ENCODE data around the gene NAV2.
"Not testable (repeated sequence)": the region's sequence is repeated elsewhere in the genome, so short reads cannot be mapped to it uniquely, and the experiment has no call there.

Gene NAV2

DNA sequence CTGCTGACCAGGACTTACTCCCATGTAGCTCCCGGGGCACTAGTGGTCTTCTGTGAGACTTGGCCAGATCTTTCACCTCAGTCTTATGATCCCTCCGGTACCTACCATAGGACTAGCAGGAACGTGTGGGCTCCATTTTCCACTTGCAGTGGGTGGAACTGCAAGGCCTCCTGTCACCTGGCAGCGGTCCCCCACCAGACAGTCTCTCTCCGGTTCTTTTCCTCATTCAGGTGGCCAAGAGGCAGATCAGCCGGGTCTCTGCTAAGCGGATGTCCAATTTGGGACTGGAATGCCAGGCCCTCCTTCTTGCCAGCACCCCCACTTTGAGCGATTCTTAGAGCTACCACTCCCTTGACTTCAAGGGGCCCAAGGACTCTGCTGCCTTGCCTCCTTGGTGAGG, 158.9 kb downstream of the NAV2 start:
- no peak for DNase-seq

DNA sequence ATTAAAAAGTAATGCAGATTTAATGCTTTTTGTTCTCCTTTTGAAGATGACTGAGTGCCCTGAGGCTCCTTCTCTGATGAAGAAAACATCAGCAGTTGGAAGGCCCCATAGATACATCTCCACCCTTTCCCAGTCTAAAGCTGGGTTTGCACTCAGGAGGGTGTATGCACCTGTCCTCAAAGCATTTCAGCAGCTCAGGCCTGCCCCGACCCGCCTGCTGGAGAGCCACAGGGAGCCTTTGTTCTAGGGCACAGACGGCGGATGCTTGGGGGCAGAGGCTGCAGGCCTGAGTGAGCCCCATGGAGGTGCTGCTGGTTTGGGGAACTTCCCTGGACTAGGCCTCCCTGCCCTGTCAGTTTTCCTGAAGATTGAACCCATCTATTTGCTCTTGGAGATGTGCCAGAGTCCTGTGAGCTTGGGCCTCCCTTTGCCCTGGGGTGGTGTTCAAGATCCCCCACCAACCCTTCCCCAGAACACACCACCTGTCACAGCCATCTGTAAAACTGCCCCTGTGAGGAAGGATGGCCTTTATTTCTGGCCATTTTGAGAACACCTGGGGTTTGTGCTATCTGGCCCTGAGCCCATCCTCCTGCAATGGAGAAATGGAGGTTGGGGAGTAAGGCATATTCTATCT, 160.0 kb downstream of the NAV2 start:
- peak; percentile 18 for DNase-seq

DNA sequence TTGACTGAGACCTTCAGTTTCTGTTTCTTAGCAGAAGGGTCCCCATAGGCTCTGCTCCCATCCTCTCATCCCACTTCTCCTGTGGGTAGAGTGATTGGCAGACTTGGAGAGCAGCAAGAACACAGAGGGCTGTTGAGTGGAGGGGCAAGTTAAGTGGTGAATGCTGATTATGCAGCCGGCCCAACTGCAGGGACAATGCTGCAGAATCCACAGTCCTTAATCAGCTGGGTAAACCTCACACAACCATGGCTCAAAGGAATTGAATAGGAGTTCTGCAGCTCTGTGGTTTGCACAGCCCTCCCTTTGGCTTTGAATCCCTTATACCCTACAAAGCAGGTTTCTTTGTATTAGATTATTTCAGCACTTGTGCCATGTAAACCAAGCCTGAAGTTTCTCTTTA, 161.1 kb downstream of the NAV2 start:
- DNase-seq = peak; percentile 11

DNA sequence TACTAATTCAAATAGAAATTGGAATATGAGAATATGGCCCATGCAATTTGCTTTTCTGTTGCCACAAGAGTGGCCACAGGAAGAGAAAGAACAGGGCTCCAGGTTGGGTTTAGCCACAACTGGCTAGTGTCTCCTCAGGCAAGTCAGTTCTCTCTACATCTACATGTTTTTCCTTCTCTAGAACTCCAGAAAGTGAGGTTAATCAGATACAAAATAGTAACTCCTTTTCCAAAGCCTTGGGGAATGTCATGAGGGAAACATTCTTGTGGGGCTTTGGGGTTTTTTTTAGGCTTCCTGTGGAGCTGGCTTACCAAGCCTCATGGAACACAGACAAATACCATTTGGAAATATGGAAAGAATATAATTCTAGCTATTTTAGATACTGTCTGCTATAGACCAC, 161.6 kb downstream of the NAV2 start:
- DNase-seq = no peak

DNA sequence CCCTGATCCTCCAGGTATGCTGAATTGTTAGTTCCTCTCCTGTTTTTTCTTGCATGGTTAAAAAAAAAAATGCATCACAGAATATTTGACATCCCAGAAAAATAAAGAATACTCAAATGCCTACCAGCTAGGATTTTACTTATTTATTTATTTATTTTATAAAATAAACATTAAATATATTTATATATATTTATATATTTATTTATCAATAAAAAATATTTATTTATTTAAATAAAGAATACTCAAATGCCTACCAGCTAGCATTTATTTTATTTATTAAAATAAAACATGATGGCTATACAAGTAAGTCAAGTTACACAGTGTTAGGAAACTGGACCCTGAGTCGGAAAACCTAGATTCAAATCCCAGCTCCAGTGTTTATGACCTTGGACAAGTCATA, 164.1 kb downstream of the NAV2 start:
- DNase-seq = no peak

DNA sequence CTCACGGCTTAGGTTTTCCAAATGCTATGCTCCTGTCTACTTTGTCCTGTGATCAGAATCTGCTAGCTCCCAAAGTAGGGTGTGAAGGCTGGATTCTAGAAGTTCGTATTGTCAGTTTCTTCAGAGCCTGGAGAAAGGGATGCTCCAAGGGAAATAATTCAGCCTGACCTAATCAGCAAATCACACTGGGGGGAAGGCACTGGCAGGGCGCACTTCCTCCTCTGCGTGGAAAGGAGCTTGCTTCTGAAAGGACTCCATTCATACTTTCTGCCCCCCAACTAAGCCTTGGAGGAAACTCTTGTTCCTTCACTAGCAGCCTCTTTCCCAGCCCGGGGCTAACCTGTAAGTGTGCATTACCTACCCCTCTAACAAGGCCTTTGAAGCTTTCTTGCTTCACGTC, 165.9 kb downstream of the NAV2 start:
- no peak for DNase-seq

DNA sequence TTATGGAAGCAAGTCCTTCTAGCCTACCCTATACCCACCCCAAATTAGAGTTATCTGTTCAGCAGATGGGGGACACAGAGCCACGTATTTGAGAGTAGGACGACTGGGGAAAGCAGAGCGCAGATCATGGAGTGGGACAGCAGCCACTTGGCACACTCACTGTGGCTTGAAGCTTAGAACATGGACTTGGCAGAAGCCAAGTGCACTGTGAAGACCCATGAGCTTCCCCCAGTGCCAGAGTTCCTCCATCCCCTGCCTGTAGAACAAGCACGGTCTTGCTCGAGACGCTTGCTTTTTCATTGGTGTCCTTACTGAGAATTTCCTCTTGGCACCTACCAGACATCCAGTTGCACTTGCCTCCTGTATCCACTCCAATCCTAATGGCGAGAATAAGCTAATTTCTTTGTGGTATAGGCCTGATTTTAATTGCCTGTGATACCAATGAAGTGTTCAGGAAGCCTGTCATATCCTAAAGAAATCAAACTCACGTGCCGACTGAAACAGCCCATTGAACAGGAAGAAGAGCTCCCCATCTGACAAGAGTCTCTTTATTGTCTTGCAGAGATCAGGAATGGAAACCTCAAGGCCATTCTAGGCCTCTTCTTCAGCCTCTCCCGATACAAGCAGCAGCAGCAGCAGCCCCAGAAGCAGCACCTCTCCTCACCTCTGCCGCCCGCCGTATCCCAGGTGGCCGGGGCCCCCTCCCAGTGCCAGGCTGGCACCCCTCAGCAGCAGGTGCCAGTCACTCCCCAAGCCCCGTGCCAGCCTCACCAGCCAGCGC, 166.9 kb downstream of the NAV2 start:
- no peak for DNase-seq

DNA sequence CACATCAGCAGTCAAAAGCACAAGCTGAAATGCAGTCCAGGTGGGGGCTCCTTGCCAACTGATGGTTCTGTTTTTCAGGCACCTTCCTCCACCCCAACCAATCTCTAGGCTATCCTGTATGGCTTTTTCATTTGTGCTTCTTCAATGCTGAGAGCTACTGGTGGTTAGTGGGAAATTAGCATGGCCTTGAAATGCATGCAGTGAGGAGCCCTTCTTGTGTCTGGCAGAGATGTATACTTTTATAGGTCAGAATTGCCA, 167.4 kb downstream of the NAV2 start:
- DNase-seq = no peak

DNA sequence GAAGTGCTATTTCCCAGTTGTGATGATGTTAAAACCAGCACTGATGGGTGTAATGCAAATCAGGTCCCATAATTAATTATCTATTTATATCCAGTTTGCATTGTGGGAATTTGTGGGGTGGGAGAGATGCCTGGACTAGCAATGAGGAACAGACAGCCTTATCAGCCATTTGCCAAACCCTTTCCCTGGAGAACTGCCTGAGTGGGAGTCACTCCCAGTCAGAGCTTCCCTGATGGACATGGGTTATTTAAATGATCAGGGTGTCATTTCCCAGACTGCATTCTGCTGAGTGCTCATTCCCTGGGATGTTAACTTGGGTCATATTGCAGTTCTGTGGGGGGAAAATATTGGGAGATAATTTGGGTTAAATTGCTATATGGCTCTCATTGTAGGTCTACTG, 168.5 kb downstream of the NAV2 start:
- DNase-seq = no peak

DNA sequence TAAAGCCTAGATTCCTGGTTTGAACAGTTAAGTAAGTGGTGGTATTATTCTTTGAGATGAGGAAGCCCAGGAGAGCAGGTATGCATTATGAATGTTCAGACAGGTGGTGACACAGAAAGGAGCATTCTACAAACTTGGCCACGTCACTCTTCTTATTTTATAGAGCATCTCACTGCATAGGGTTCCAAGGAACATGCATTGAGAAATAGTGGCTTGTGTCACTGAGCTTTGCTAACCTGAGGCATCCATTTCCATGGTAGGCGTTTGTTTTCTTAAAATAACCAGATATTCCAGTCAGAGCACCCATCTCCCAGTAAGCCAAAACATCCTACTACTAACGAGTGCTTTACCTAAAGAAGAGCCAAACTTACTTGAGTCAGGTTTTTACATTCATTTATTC, 169.7 kb downstream of the NAV2 start:
- no peak for DNase-seq

DNA sequence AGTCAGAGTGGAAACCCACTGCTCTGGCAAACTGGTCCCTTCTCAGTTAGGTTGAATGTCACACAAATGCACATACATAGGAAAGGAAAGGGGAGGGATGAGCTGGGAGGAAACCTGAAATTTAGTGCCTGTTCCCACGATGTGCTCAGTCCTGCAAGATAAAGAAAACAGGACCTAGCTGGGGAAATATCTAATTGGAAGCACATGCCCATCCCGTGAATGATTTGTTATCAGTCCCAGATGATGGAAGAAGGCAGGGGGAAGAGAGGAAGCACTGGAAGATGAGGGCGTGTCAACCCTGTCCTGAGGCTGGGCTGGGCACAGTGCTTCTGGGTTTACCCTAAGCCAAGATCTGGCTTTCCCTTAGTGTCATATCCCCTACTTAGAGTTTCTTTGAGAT, 173.9 kb downstream of the NAV2 start:
- no peak for DNase-seq

DNA sequence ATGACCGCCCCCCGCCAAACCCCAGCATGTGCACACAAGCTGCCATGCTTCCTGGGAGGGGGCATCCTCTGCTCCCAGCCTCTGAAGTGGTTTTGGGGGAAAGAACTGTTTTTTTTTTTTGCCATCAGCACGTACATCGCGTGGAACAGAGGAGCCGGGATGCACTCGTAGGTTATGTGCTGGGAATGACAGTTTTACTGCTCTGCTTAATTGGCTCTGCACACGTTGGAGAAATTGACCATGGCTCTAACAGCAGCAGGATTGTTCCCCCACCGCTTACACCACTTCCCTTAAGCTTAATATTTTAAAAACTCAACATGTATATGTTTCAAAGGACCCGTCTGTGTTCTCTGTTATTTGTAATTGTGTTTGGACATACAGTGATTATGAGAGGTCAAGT, 175.2 kb downstream of the NAV2 start:
- DNase-seq = no peak

DNA sequence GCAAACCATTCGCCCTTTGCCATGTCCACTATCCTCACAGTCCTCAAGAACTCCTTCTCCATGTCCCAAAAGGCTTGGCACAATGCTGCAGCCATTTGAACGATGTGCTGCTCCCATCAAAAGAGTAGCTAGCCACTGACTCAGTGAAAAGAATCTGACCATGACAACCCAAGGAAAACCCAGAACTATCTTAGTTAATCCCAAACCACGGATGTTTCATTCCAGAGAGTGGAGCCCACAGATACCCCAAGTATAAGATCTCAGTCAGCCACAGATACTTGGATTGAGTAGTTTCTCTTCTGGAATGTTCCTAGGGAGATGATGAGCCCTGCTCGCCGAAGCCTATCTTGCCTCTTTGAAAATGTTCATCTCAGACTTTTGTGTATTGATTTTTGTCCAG, 176.9 kb downstream of the NAV2 start:
- DNase-seq = no peak

DNA sequence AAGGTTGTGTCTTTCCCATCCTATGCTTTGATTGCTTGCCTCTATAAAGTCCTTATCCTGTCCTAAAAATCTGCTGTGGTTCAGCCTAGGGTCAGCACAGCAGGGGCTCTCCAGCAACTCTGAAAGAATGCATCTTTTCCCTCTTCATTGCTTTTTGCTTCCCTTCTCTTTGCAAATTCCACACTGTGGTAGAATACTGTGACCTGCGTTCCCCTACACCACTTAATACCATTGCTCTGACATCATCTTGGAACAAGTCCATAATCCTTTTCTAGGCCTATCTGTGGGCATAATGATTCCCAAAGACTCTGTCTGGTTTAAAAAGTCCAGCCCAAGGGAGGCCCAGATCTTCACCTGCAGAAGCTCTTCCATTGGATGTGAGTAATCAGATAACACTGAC, 177.7 kb downstream of the NAV2 start:
- no peak for DNase-seq

DNA sequence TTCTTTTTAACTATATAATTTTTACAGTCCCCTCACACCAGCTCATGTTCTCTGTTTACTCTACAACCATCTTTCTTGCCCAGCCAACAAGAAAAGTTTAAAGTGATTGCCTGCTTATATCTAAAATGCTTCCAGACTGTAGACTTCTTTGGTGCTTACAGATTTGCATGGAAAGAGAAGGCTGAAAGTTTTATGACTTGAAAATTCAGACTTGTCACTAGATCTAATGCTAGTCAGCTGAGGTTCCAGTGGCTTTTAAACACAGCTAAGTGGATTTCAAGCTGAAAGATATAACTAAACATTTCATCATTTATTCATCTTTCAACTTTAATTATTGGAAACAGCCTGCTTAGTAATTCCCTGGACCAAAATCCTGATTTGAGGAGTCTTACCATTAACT, 178.4 kb downstream of the NAV2 start:
- DNase-seq = no peak

DNA sequence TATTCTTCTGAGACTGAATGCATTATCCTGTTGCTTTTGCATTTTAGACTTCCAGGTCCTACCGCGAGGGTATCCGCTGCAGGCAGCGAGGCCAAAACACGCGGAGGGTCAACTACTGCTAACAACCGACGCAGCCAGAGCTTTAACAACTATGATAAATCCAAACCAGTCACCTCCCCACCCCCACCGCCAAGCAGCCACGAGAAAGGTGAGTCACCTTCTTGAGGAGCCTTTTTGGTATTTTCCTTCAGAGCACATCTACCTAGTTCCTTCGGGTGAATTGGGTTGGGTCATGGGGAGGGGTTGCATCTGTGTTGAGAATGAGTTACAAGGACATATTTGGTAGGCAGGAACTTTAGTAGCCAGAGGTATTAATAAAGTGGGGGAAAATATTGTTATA, 179.8 kb downstream of the NAV2 start:
- DNase-seq = no peak

DNA sequence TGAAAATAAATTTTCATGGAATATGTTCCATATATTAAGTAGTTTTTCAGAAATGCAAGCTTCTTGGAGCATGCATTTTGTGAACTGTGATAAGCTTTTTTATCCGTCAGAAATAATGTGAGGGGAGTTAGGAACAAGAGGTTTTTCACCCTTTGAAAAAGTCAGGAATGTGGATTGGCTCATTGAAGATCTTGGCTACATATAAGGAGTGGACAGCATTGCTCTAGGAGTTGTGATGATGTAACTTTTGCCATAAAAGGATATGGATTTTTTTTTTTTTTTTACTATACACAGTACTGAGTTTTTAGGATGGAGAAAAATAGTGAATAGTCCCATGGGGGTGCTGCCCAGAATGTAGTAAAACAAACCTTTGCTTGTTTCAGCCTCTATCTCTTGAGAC, 180.2 kb downstream of the NAV2 start:
- no peak for DNase-seq

DNA sequence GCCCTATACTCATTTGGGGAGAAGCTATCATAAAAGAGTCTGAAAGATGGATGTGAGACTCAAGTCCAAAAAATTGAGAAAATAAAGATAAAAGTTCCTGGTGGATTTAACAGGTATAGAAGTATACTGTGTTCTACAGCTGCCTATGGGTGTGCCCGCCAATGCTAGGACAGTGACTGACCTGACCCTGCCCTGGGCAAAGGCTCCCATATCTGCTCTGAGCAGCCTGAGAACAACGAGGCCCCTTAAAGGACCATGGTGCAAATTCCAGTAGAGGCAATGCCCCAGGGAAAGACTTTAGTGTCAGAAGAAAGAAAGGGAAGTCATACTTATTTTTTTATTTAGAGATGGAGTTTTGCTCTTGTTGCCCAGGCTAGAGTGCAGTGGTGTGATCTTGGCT, 181.8 kb downstream of the NAV2 start:
- DNase-seq = no peak

DNA sequence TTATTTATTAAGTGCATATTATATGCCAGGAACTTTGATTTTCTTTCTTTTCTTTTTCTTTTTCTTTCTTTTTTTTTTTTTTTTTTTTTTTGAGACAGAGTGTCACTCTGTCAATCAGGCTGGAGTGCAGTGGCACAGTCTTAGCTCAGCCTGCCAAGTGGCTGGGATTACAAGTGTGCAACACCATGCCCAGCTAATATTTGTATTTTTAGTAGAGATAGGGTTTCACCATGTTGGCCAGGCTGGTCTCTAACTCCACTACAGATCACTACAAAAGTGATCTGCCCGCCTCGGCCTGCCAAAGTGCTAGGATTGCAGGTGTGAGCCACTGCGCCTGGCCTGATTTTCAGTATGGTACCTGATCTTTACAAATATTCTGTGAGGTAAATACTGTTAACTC, 182.4 kb downstream of the NAV2 start:
- DNase-seq = not testable (repeated sequence)

DNA sequence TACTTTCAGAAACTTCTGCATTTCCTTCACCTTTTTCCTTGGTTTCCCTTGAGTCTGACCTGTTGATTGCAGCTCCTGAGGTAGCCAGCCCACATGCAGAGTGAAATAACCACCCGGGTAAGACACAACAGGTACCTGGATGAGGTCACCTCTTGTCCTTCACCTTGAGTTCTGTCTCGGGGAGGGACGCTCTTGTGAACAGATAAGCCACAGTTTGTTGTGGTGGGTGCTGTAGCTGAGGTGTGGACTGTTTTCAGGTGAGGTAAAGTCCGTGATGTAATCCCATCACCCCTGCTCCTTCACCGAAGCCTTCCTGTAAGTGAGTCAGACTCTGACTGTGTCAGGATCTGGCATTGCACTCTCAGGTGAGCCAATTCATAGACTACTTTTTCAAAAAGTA, 183.1 kb downstream of the NAV2 start:
- no peak for DNase-seq

DNA sequence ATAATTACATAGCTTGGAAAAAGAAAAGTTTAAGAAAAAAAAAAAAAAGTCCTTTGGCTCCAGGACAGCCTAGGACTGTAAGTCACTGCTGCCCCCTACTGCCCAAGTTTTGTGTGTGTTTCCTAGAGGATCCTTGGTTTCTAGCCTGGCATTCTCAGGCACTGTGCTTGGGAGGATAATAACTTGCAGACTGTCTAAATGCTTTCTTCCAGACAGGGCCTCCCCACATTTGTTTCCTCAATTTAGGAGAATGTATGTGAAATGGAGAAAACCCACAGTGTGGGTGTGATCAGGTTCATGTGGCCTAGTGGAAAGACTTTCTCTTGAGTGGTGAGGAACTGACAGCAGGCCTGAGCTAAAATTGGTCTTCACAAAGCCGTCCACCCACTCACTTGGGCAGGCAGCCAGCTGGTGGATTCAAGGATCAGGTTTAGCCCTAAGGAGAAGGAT, 191.0 kb downstream of the NAV2 start:
- DNase-seq = no peak

DNA sequence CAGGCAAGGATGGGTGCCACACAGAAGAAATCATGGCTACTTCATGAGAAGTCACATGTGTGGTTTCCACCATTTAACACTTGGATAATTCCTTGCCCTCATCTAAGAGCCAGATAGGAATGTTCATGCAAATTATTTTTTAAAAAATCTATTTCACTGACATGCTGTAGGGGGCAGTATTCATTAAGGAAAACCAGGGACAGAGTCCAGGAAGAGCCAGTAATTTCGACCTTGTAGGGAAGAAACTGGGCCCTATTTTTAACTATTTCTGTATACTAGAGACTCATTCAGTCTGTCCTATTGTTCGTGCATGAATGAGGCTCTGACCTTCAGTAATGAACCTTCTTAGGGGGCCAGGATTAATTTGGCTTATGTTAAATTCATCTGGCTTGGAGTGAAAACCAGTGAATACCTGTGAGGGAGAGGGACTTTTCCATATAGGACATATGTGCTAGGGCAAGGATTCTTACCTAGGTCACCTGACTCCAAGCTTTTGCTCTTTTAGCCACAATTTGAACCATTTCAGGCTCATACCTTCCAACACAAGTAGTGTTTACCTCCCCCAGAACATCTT, 192.7 kb downstream of the NAV2 start:
- DNase-seq = no peak

DNA sequence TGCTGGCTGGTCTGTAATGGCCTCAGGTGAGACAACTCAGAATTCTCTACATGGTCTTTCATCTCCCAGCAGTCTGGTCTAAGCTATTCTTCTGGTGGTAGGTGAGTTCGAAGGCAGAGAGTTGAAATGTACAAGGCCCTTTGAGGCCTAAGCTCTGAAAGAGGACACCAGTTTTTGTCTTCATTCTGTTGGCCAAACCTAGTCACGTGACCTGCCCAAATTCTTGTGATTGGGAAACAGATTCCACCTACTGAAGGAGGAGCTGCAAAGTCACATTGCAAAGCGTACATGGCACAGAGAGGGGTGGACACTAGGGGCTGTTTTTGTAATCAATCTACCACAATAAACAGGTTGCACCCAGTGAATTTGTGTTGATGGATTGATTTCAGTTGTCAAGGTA, 193.5 kb downstream of the NAV2 start:
- no peak for DNase-seq

DNA sequence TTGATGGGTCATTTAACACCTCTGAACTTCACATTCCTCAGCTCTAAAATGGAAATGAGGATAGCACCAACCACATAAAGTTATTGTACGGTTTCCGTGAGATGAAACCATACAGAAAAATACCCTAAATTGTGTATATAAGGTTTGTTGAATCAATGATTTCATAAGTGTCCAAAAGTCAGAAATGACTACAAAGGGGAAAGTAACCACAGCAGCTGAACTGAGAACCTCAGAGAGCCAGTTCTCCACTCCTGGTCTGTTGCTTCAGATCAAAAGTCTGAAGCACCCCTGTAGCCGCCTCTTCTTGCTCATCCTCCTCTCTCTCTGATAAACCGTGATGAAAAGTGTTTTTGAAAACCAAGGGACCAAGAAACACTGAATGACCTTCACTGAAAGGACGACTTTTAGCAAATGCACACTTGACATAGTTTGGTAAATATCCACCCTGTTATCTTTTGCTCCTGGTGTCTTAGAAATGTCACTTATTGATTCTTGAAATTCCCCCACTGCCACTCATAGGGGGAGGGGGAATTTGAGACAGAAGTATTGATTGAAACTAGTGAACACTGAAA, 194.5 kb downstream of the NAV2 start:
- DNase-seq = no peak

DNA sequence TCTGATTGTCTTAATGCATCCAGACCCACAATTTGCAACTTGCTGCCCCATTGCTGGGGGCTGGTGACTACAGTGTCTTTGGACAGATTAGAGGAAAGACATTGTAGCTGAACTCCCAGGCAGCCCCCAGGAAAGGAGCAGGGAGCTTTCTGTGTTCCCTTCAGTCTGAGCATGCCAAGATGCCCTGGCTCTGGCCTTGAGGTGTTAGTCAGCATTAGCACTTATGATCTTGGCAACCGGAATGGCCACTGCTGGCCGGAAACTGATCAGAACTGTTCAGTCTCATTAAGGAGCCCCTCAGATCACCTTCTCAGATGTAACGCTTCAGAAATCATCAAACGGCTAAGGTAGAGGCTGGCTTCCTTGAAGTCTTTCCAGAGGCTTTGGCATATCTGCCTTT, 195.2 kb downstream of the NAV2 start:
- DNase-seq = no peak

Measured in NCI-H510A (cell line).